ENCODE results near the gene MAST2. TPM values are rescaled to one million over a fixed set of nuclear protein-coding genes. Genes with fewer than 3 reads are reported as not detected.
"Not testable (repeated sequence)": the region's sequence is repeated elsewhere in the genome, so short reads cannot be mapped to it uniquely, and the experiment has no call there.

MAST2 gene
- total RNA-seq, 1 donor from 2014 or later: 61.0 TPM

GRCh38 chr1:45926330-45926729, 122.9 kb downstream of the MAST2 start:
- DNase-seq (ENCODE audit: low spot score in 2 of 2): no peak
- TF ChIP-seq CTCF (IDR thresholded peaks at IDR 0.05): no peak
- Histone ChIP-seq H3K36me3 (no peaks in the 10 kb centered on the region), H3K27me3 (no peaks in the 10 kb centered on the region), H3K4me1 (no peaks in the 10 kb centered on the region), H3K27ac (no peak overlapping the region), H3K9me3 (no peaks in the 10 kb centered on the region), H3K4me3 (no peak overlapping the region)
- intact Hi-C loops (cut with DNase I): no loop called here

- intact Hi-C loops (cut with DNase I); H3K36me3 ChIP-seq; H3K27me3 ChIP-seq; H3K9me3 ChIP-seq; H3K27ac ChIP-seq; H3K4me3 ChIP-seq; DNase-seq (ENCODE audit: low spot score in 2 of 2); H3K4me1 ChIP-seq: not testable (repeated sequence)
These were observed 124.0 kb downstream of the MAST2 start for GRCh38 chr1:45927231-45927915.

- Histone ChIP-seq H3K27ac (no peak overlapping the region), H3K4me3 (no peak overlapping the region), H3K36me3 (no peaks in the 10 kb centered on the region), H3K4me1 (no peaks in the 10 kb centered on the region), H3K27me3 (no peaks in the 10 kb centered on the region), H3K9me3 (no peaks in the 10 kb centered on the region)
- no peak for DNase-seq (ENCODE audit: low spot score in 2 of 2)
- intact Hi-C loops (cut with DNase I): no loop called here
- TF ChIP-seq CTCF (IDR thresholded peaks at IDR 0.05): no peak
These were observed 125.2 kb downstream of the MAST2 start for GRCh38 chr1:45928486-45929205.

- H3K27me3 ChIP-seq: no peaks in the 10 kb centered on the region
- no peaks in the 10 kb centered on the region for H3K9me3 ChIP-seq
- no peak for TF ChIP-seq CTCF (IDR thresholded peaks at IDR 0.05)
- DNase-seq (ENCODE audit: low spot score in 2 of 2): no peak
- no peaks in the 10 kb centered on the region for H3K4me1 ChIP-seq
- no peak overlapping the region for H3K4me3 ChIP-seq
- no peak overlapping the region for H3K27ac ChIP-seq
- no peaks in the 10 kb centered on the region for H3K36me3 ChIP-seq
- intact Hi-C loops (cut with DNase I): no loop called here
These were observed 125.9 kb downstream of the MAST2 start for GRCh38 chr1:45929257-45929687.

GRCh38 chr1:45930258-45931150, 127.1 kb downstream of the MAST2 start:
- no peak for DNase-seq (ENCODE audit: low spot score in 2 of 2)
- no peak for TF ChIP-seq CTCF (IDR thresholded peaks at IDR 0.05)
- intact Hi-C loops (cut with DNase I): no loop called here
- Histone ChIP-seq H3K36me3 (no peaks in the 10 kb centered on the region), H3K4me3 (no peak overlapping the region), H3K9me3 (no peaks in the 10 kb centered on the region), H3K27ac (no peak overlapping the region), H3K4me1 (no peaks in the 10 kb centered on the region), H3K27me3 (no peaks in the 10 kb centered on the region)

- H3K27me3 ChIP-seq; H3K4me1 ChIP-seq; H3K9me3 ChIP-seq; H3K4me3 ChIP-seq; H3K36me3 ChIP-seq; DNase-seq (ENCODE audit: low spot score in 2 of 2); intact Hi-C loops (cut with DNase I); H3K27ac ChIP-seq: not testable (repeated sequence)
These were observed 128.8 kb downstream of the MAST2 start for GRCh38 chr1:45932205-45932604.
